GM06990 (cell line): ENCODE measurements around the gene CCL8.

Source experiments
- DNase-seq: peaks from one replicate; pipeline ENCODE4 v3.0.0-alpha.2; 2011; ENCODE audit not compliant: insufficient read length; ENCODE audit errors: extremely low read depth
- H3K27me3 ChIP-seq: replicated peaks from 2 replicates; pipeline ENCODE4 v1.6.0; 2011; ENCODE audit warnings: low read length; ENCODE audit not compliant: control insufficient read depth, insufficient read depth
- H3K36me3 ChIP-seq: 2 replicates; pipeline ENCODE4 v1.5.1; 2011; ENCODE audit warnings: low read length; ENCODE audit not compliant: control insufficient read depth, insufficient read depth
- H3K4me3 ChIP-seq: replicated peaks from 2 replicates; pipeline ENCODE4 v1.5.1; 2011; ENCODE audit warnings: low read depth, mild to moderate bottlenecking, control low read depth, low read length
- TF ChIP-seq, protein P1 (sequence below): IDR thresholded peaks from 2 replicates; pipeline ENCODE4 v1.5.1; 2011; ENCODE audit warnings: low read length, control low read depth, mild to moderate bottlenecking, inconsistent platforms; ENCODE audit not compliant: insufficient read depth, poor library complexity, severe bottlenecking

Gene CCL8

DNA sequence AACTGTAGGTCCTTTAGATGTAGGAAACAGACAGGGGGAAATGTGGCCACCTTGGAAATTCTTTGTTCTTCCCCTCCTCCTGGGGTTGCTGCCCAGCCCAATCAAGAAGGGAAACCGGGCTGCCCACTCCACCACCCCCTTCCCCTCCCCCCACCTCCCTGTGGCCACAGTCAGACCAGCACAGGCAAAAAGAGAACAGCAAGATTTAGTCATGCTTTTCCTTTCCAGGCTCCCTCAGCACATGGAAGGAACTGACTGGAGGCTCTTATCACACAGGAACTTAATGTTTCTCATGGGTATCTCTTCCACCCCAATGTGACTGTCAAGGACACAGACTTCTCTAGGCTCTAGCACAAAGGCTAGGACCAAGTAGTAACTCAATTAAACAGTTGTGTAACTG lies 46.8 kb downstream of the CCL8 start:
- Histone ChIP-seq H3K27me3 (peaks cover 2% of the 10 kb centered on the region; the same call in 1 of the 2 replicates), H3K4me3 (no peak overlapping the region), H3K36me3 (no peaks in the 10 kb centered on the region)
- TF ChIP-seq, protein P1, sequence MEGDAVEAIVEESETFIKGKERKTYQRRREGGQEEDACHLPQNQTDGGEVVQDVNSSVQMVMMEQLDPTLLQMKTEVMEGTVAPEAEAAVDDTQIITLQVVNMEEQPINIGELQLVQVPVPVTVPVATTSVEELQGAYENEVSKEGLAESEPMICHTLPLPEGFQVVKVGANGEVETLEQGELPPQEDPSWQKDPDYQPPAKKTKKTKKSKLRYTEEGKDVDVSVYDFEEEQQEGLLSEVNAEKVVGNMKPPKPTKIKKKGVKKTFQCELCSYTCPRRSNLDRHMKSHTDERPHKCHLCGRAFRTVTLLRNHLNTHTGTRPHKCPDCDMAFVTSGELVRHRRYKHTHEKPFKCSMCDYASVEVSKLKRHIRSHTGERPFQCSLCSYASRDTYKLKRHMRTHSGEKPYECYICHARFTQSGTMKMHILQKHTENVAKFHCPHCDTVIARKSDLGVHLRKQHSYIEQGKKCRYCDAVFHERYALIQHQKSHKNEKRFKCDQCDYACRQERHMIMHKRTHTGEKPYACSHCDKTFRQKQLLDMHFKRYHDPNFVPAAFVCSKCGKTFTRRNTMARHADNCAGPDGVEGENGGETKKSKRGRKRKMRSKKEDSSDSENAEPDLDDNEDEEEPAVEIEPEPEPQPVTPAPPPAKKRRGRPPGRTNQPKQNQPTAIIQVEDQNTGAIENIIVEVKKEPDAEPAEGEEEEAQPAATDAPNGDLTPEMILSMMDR = no peak
- no peak for DNase-seq

DNA sequence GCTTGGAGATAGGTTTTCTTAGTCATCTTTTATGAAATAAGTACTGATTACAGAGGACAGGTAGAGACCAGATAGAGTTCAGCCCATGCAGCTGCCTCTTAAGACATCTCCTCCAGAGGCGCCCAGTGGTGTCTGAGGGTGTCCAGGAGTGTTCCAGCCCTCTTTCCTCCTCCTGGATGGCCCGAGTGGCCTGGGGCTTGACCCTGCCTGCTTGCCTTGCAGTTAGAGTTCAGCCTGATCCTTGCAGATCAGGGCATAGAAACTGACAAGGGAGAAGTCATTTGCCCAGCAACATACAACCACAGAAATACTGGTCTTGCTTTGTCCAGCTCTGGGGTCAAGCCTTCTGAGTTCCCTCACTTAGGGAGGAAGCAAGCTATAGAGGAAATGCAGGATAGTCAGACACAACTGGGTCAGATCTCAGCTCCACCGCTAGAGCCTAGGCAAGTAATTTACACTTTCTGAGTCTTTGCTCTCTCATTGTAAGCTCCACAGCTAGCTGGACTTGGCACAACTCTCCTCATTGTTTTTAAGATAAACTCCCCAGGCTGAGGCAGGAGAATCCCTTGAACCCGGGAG lies 47.4 kb downstream of the CCL8 start:
- Histone ChIP-seq H3K4me3 (no peak overlapping the region), H3K27me3 (peaks cover 2% of the 10 kb centered on the region; the same call in 1 of the 2 replicates), H3K36me3 (no peaks in the 10 kb centered on the region)
- no peak for DNase-seq
- TF ChIP-seq, protein P1 = no peak

DNA sequence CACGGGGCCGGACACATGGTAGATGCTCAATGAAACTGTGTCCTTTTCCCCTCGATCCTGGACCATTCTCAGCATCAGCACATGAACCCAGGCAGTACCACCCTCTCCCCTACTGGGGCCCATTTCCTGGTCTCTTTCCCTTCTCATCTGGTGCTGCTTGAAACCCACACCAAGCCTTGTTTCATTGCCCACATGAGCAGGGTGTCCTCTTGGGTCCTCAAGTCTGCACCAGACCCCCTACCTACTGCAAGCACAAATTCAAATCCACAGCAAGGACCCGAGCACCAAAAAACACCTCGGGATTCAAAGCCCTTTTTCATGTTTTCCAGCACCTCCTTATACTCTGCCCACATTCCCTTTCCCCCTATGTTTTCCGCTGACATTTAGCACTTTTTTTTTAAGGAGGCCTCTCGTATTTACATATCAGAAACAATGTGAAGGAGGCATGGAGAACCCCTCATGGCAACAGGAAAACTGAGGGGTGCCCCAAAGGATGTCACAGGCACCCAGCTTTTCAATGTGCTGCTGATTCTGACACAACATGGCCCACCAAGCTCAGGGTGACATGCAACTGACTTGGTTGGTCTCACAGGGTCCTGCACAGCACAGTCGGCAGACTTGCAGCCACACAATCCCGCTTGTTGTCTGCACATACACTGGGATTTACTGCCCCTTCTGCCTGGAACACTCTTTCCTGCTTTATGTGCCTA lies 48.4 kb downstream of the CCL8 start:
- no peak for DNase-seq
- no peaks in the 10 kb centered on the region for H3K36me3 ChIP-seq
- H3K27me3 ChIP-seq = peaks cover 2% of the 10 kb centered on the region; the same call in 1 of the 2 replicates
- TF ChIP-seq, protein P1 = no peak
- H3K4me3 ChIP-seq = no peak overlapping the region

DNA sequence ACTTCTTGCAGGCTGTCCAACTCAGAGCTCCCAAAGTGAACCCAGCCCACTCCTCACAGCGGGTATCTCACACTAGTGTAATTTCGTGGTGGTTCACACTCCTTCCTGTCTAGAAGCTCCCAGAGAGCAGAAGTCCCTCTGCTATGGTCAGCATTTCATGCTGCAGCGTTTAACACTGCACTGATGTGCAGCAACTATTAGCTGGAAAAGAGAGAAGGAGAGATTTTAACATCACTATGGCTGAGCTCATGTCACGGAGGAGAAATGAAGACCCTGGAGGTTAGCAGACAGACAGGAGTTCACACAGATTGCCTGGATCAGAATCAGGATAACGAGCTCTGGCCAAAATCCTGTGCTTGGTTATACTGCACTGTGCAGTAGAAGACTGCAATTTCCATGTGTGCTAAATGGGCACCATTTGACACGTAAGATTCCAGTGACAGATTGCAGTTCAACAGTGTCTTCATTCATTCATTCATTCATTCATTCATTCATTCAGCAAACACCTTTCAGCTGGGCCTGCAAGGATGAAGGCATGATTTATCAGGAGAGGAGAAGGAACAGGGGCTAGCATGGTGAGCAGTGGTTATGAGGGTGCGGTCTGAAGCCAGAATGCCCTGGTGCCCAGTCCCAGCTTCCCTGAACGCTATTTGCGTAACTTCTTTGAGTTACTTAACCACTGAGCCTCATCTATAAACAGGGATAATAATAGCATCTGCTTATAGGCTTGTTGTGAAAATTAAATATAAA lies 49.1 kb downstream of the CCL8 start:
- TF ChIP-seq, protein P1 = no peak
- DNase-seq = no peak
- H3K4me3 ChIP-seq = no peak overlapping the region
- H3K36me3 ChIP-seq = no peaks in the 10 kb centered on the region
- peaks cover 4% of the 10 kb centered on the region for H3K27me3 ChIP-seq

DNA sequence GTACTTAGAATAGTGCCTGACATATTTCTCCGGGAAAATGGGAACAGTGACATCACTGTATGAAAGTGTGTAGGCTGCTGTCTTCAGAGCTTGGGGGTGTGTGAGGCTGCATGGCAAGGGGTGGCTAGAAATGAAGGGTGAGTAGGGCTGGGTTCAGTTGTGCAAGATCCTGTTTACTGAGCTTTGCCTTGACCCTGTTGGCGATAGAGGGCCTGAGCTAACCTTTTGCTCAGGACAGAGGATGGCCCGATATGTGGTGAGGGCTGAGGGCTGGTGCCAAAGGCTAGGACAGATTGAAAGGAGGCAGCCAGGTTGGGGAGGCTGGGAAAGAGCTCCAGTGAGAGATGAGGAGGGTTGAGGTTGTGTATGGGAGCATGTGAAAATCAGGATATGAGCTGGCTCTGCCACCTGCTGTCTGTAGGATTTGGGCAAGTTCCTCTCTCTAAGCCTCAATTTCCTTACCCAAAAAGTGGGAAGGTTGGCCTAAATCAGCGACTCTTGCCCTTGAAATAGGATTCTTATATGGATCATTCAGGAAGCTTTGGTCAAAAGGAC lies 49.8 kb downstream of the CCL8 start:
- Histone ChIP-seq H3K27me3 (peaks cover 4% of the 10 kb centered on the region), H3K4me3 (no peak overlapping the region), H3K36me3 (no peaks in the 10 kb centered on the region)
- no peak for DNase-seq
- TF ChIP-seq, protein P1 = no peak
